Retinal pigment epithelial cell (primary cell): ENCODE data around the gene MEGF6.

Experiments
- DNase-seq: peaks from one replicate; pipeline ENCODE4 v3.0.0-alpha.2; 2010; ENCODE audit warnings: low read depth
- H3K4me3 ChIP-seq: 2 replicates; pipeline ENCODE4 v1.5.1; 2011; ENCODE audit warnings: mild to moderate bottlenecking, low read length, control low read depth, moderate library complexity
- CTCF ChIP-seq: conservative IDR thresholded peaks from 2 replicates; pipeline ENCODE4 v1.5.1; 2011; ENCODE audit warnings: low read depth, low read length, control low read depth, inconsistent platforms

MEGF6 gene

GRCh38 chr1:3498986-3499385 is 112.3 kb downstream of the MEGF6 start:
- H3K4me3 ChIP-seq = no peak overlapping the region
- no peak for DNase-seq
- no peak for TF ChIP-seq CTCF

- H3K4me3 ChIP-seq = no peak overlapping the region
- no peak for DNase-seq
- no peak for TF ChIP-seq CTCF
Observed at GRCh38 chr1:3498246-3498930, 112.9 kb downstream of the MEGF6 start.

DNA sequence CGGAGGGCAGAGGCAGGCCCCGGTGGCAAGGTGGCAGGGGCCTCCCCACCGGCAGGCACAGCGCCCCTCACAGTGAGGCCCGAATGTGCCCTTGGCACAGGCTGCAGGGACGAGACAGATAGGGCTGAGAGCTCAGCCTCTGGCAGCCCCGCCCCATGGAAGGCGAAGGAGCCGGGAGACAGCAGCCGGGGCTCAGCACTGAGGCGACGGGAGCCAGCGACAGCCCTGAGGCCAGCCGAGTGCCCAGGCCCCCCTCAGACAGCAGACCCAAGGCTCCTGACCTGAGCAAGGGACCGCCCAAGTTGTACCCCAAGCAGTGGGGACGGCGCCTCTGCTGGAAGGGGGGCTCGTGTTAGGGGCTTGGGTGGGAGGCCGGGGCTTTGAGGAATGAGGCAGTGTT is 113.8 kb downstream of the MEGF6 start:
- DNase-seq = no peak
- no peak overlapping the region for H3K4me3 ChIP-seq
- no peak for TF ChIP-seq CTCF

DNA sequence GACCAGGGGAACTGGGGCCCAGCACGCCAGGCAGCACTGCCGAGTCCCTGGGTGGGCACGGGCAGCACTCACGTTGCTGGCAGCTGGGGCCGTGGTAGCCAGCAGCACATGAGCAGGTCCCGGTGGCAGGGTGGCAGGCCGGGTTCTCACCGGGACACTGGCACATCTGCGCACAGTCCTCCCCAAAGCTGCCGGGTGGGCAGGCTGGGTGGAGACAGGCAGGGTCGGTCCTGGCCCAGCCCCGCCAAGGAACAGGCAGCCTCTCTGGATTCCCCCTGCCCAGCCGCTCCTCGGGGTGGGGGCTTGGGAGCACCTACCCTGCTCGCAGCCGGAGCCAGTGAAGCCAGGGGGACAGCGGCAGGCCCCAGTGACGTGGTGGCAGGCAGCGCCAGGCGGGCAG is 114.4 kb downstream of the MEGF6 start:
- no peak for DNase-seq
- TF ChIP-seq CTCF = no peak
- H3K4me3 ChIP-seq = no peak overlapping the region

DNA sequence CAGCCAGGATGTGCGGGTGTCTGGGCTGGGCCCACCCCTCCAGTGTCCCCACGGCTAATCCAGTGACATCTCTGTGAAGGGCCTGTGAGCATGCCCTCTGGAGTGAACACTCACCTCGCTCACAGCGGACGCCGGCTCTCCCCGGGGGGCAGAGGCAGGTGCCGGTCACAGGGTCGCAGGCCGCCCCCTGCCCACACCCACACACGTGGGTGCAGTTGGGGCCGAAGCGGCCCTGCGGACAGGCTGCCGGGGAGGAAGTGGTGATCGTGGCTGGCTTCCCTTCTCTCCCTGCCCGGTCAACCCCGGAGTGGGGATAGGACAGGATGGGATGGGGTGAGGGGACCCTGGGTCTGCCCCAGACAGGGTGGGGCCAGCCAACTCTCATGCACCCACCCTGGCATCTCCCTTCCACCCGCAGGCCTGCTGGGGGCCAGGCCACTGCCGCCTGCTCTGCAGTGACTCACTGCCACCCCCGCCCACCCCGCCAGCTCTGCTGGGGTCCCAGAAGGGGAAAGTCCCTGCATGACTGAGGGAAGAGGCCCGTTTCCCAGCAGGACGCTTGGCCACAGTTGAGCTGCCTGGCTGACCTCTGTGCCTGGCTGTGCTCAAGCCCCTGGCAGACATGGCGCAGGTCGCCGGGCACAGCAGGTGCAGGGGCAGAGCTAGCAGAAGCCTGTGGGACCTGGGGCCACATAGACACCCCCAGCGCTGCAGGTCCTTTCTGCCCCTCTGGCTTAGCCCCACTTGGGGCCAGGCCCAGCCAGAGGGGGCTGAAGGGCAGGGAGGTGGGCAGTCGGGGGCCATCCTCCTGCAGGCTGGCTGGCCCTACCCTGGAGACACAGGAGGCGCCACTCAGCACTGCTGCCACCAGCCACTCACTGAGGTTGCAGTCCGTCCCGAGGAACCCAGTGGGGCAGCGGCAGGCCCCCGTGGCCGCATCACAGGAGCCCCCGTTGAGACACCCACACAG is 115.2 kb downstream of the MEGF6 start:
- no peak overlapping the region for H3K4me3 ChIP-seq
- TF ChIP-seq CTCF = no peak
- DNase-seq = no peak

GRCh38 chr1:3494321-3495308 is 116.7 kb downstream of the MEGF6 start:
- no peak for DNase-seq
- no peak for TF ChIP-seq CTCF
- H3K4me3 ChIP-seq = no peak overlapping the region
